ENCODE measurements around the gene ARHGAP15. TPM values are rescaled to one million over a fixed set of nuclear protein-coding genes. Genes with fewer than 3 reads are reported as not detected.

ARHGAP15 gene
- total and polyA plus RNA-seq, 2 donors (not counting 1 experiment from before 2014, with no cell fraction given) = 0.07 TPM; not detected in 1

DNA sequence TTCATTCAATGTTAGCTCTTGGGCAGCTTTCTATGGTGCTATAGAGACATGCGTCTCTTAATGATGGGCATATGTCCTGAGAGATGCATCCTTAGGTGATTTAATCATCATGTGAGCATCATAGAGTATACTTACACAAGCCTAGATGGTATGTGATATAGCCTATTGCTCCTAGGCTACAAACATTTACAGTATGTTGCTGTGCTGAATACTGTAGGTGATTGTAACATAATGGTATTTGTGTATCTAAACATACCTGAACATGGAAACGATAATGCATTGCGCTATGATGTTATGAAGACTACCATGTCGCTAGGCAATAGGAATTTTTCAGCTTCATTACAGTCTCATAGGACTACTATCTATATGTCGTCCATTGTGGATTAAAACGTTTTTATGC, 89.4 kb downstream of the ARHGAP15 start:
- Histone ChIP-seq H4K20me1 (ENCODE audit: control insufficient read depth, extremely low read depth, insufficient read depth, low read length) (no peaks in the 10 kb centered on the region), H3K36me3 (ENCODE audit: control insufficient read depth, insufficient read depth, low read length) (no peaks in the 10 kb centered on the region), H3K4me1 (ENCODE audit: control insufficient read depth, extremely low read depth, insufficient read depth, low read length) (no peaks in the 10 kb centered on the region), H3K27ac (ENCODE audit: insufficient read depth, low read length) (no peak overlapping the region), H3K9ac (ENCODE audit: insufficient read depth, low read length) (no peak overlapping the region), H3K79me2 (ENCODE audit: control insufficient read depth, insufficient read depth, low read length) (no peaks in the 10 kb centered on the region), H3K4me2 (ENCODE audit: extremely low read depth, insufficient read depth, low read length) (no peak overlapping the region), H2AFZ (ENCODE audit: low read length) (no peak overlapping the region), H3K27me3 (ENCODE audit: control insufficient read depth, insufficient read depth, low read length) (no peaks in the 10 kb centered on the region), H3K9me3 (ENCODE audit: control insufficient read depth, insufficient read depth, low read depth, low read length) (no peaks in the 10 kb centered on the region), H3K4me3 (replicated peaks in 1 of 4; ENCODE audit: control extremely low read depth in 1 of 4, insufficient read depth in 1 of 4, low read depth in 3 of 4, low read length in 4 of 4) (no peak overlapping the region)
- no peak for DNase-seq (ENCODE audit: low read depth in 2 of 2)
- TF ChIP-seq, protein P1, sequence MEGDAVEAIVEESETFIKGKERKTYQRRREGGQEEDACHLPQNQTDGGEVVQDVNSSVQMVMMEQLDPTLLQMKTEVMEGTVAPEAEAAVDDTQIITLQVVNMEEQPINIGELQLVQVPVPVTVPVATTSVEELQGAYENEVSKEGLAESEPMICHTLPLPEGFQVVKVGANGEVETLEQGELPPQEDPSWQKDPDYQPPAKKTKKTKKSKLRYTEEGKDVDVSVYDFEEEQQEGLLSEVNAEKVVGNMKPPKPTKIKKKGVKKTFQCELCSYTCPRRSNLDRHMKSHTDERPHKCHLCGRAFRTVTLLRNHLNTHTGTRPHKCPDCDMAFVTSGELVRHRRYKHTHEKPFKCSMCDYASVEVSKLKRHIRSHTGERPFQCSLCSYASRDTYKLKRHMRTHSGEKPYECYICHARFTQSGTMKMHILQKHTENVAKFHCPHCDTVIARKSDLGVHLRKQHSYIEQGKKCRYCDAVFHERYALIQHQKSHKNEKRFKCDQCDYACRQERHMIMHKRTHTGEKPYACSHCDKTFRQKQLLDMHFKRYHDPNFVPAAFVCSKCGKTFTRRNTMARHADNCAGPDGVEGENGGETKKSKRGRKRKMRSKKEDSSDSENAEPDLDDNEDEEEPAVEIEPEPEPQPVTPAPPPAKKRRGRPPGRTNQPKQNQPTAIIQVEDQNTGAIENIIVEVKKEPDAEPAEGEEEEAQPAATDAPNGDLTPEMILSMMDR (conservative IDR thresholded peaks at IDR 0.05 in 1 of 2, IDR thresholded peaks at IDR 0.05 in 1 of 2; ENCODE audit: low read depth in 1 of 2, low read length in 2 of 2) = no peak
- no peak for TF ChIP-seq EZH2 (IDR thresholded peaks at IDR 0.05; ENCODE audit: low read length, missing control alignments)

DNA sequence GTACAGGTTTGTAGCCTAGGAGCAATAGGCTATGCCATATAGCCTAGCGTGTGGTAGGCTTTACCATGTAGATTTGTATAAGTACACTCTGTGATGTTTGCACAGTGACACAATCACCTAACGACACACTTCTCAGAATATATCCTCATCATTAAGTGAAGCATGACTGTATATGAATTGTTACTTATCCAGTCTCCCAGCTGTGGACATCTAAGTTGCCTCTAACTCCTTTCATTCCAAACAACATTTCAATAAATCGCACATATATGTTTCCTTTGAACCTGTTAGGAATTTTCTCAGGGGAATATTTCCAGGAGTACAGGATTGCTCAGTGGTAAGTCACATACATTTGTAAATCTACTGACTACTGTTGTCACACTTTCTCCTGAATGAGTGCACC, 90.0 kb downstream of the ARHGAP15 start:
- no peak overlapping the region for H3K9ac ChIP-seq (ENCODE audit: insufficient read depth, low read length)
- no peaks in the 10 kb centered on the region for H3K36me3 ChIP-seq (ENCODE audit: control insufficient read depth, insufficient read depth, low read length)
- no peaks in the 10 kb centered on the region for H3K79me2 ChIP-seq (ENCODE audit: control insufficient read depth, insufficient read depth, low read length)
- DNase-seq (ENCODE audit: low read depth in 2 of 2) = no peak
- H3K27me3 ChIP-seq (ENCODE audit: control insufficient read depth, insufficient read depth, low read length) = no peaks in the 10 kb centered on the region
- H4K20me1 ChIP-seq (ENCODE audit: control insufficient read depth, extremely low read depth, insufficient read depth, low read length) = no peaks in the 10 kb centered on the region
- H3K4me2 ChIP-seq (ENCODE audit: extremely low read depth, insufficient read depth, low read length) = no peak overlapping the region
- no peak overlapping the region for H2AFZ ChIP-seq (ENCODE audit: low read length)
- H3K4me3 ChIP-seq (replicated peaks in 1 of 4; ENCODE audit: control extremely low read depth in 1 of 4, insufficient read depth in 1 of 4, low read depth in 3 of 4, low read length in 4 of 4) = no peak overlapping the region
- no peak overlapping the region for H3K27ac ChIP-seq (ENCODE audit: insufficient read depth, low read length)
- no peaks in the 10 kb centered on the region for H3K4me1 ChIP-seq (ENCODE audit: control insufficient read depth, extremely low read depth, insufficient read depth, low read length)
- H3K9me3 ChIP-seq (ENCODE audit: control insufficient read depth, insufficient read depth, low read depth, low read length) = no peaks in the 10 kb centered on the region
- no peak for TF ChIP-seq EZH2 (IDR thresholded peaks at IDR 0.05; ENCODE audit: low read length, missing control alignments)
- TF ChIP-seq, protein P1 (conservative IDR thresholded peaks at IDR 0.05 in 1 of 2, IDR thresholded peaks at IDR 0.05 in 1 of 2; ENCODE audit: low read depth in 1 of 2, low read length in 2 of 2) = no peak

DNA sequence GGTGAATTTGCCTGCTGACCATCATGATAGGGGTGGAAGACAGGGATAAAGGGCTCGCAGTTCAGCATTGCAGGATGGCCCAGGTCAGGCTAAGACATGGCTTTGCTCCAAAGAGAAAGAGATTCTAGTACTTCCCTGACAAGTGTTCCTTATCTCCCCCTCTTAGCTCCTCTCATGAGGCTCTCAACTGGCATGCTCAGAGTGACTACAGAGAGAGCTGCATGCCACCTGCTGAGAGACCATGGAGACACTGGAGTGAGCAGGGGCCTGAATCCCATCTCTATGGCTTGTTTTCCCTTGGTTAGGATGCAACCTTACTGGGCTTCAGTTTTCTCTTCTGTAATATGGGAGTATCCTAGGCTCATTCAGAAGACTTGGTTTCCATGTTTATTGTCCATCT, 94.3 kb downstream of the ARHGAP15 start:
- Histone ChIP-seq H3K36me3 (ENCODE audit: control insufficient read depth, insufficient read depth, low read length) (no peaks in the 10 kb centered on the region), H2AFZ (ENCODE audit: low read length) (no peak overlapping the region), H3K4me2 (ENCODE audit: extremely low read depth, insufficient read depth, low read length) (no peak overlapping the region), H3K4me3 (replicated peaks in 1 of 4; ENCODE audit: control extremely low read depth in 1 of 4, insufficient read depth in 1 of 4, low read depth in 3 of 4, low read length in 4 of 4) (no peak overlapping the region), H3K4me1 (ENCODE audit: control insufficient read depth, extremely low read depth, insufficient read depth, low read length) (no peaks in the 10 kb centered on the region), H3K9me3 (ENCODE audit: control insufficient read depth, insufficient read depth, low read depth, low read length) (no peaks in the 10 kb centered on the region), H3K9ac (ENCODE audit: insufficient read depth, low read length) (no peak overlapping the region), H3K27ac (ENCODE audit: insufficient read depth, low read length) (no peak overlapping the region), H3K79me2 (ENCODE audit: control insufficient read depth, insufficient read depth, low read length) (no peaks in the 10 kb centered on the region), H4K20me1 (ENCODE audit: control insufficient read depth, extremely low read depth, insufficient read depth, low read length) (no peaks in the 10 kb centered on the region), H3K27me3 (ENCODE audit: control insufficient read depth, insufficient read depth, low read length) (no peaks in the 10 kb centered on the region)
- DNase-seq (ENCODE audit: low read depth in 2 of 2) = no peak
- TF ChIP-seq, protein P1 (conservative IDR thresholded peaks at IDR 0.05 in 1 of 2, IDR thresholded peaks at IDR 0.05 in 1 of 2; ENCODE audit: low read depth in 1 of 2, low read length in 2 of 2) = no peak
- no peak for TF ChIP-seq EZH2 (IDR thresholded peaks at IDR 0.05; ENCODE audit: low read length, missing control alignments)

Measured in fibroblast of lung (primary cell).